Daoy (cell line): Measurements from ENCODE around the gene SPEM3. TPM values are rescaled to one million over a fixed set of nuclear protein-coding genes. Genes with fewer than 3 reads are reported as not detected.

Experiments used
- DNase-seq: peaks from one replicate; pipeline ENCODE4 v3.0.0-alpha.2; 2015; ENCODE audit warnings: low read depth
- total RNA-seq: library from RNA; depleted of rRNA; stranded (reverse); fragments of >200 nt; shearing (Covaris generic); gene quantifications from 2 replicates; pipeline ENCODE4 v1.2.3, GENCODE V29; 2014

Gene SPEM3
- total RNA-seq, 1 experiment from 2014 or later = not detected

GRCh38 chr17:7403977-7404736, 24.5 kb upstream of the SPEM3 start, which contains the start of gene TMEM256:
TMEM256 (minus strand) TSS chr17:7404097; CDS start chr17:7404084, 13 bp downstream.
- DNase-seq = peak; percentile 100

DNA sequence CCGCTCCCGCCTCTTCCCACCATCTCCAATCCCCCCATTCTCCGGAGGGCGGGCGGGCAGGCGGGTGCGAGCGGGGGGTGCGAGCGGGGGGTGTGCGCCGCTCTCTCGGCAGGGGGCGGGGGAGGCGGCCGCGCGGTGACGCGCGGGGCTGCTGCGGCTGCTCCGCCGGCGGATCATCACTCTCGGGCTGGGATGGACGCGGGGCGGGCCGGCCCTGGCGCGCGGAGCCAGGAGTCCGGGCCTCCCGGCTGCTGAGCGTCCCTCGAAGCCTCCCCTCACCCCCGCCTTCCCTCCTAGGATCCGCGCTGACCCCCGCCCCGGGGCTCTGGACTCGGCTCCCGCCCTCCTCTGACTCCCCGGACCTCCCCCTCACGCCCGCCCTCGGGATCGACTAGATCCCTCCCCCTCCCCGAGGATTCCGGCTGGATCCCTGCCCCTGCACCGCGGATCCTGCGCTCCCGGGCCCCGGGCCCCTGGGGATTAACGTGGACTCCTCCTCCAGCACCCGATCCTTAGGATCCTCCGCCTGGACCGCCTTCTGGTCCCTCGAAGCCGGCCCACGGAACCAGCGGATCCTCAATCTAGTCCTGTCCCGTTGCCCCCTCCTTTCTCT, 23.8 kb upstream of the SPEM3 start:
- DNase-seq = peak; percentile 40

- peak; percentile 22 for DNase-seq
Observed at GRCh38 chr17:7405350-7406234, 23.1 kb upstream of the SPEM3 start.

DNA sequence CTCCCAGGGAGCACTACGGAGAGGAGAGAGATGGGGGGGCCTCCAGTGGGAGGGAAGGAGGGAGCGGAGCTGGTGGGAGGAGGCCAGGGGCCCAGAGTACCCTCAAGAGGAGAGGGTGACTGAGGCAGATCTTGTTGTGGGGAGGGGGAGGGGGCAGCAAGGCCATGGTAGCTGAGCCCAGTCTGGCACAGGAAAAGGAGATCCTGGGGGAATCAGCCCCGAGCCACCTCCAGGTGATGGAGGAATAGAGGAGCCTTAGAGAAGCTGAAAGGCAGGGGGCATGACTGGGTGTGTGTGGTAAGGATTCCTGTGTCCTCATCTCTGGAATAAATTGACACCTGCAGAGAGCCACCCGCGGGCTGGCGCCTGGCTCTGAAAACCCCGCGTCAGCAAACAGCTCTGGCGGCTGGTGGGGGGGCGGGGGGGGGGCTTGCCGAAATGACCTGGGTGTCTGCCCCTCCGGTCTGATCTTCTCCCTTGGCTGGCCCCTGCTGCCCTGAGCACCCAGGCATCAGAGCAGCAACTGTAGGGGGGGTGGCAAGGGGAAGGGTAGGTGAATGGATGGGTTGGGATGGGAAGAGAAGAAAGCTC, 22.3 kb upstream of the SPEM3 start:
- DNase-seq = no peak

DNA sequence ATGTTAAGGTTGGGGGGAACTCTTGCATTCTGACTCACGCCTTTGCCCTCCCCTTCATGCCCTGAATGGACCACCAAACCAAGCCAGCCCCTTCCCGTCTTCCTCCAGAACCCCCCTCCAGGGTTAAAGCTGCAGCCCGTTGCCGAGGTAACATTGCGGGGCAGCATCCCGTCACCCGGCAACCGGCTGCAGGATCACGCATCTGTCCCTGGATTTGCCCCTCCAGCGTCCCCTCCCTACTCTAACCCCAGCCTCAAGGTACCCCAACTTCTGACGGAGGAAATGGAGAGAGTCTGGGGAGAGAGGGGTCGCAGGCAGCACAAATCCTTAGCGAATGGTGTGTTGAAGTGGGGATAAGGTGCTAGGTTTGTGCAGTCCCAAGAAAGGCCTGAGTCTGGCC, 21.6 kb upstream of the SPEM3 start:
- no peak for DNase-seq

- no peak for DNase-seq
Observed at GRCh38 chr17:7407485-7408251, 21.0 kb upstream of the SPEM3 start, which contains the start of gene NLGN2. NLGN2 (plus strand) TSS chr17:7407845; CDS start chr17:7408256, 411 bp downstream.

DNA sequence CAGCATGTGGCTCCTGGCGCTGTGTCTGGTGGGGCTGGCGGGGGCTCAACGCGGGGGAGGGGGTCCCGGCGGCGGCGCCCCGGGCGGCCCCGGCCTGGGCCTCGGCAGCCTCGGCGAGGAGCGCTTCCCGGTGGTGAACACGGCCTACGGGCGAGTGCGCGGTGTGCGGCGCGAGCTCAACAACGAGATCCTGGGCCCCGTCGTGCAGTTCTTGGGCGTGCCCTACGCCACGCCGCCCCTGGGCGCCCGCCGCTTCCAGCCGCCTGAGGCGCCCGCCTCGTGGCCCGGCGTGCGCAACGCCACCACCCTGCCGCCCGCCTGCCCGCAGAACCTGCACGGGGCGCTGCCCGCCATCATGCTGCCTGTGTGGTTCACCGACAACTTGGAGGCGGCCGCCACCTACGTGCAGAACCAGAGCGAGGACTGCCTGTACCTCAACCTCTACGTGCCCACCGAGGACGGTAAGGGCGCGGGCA, 20.4 kb upstream of the SPEM3 start:
- DNase-seq = no peak

GRCh38 chr17:7408863-7409262, 19.8 kb upstream of the SPEM3 start:
- DNase-seq = no peak

GRCh38 chr17:7409716-7410115, 18.9 kb upstream of the SPEM3 start:
- DNase-seq = no peak

DNA sequence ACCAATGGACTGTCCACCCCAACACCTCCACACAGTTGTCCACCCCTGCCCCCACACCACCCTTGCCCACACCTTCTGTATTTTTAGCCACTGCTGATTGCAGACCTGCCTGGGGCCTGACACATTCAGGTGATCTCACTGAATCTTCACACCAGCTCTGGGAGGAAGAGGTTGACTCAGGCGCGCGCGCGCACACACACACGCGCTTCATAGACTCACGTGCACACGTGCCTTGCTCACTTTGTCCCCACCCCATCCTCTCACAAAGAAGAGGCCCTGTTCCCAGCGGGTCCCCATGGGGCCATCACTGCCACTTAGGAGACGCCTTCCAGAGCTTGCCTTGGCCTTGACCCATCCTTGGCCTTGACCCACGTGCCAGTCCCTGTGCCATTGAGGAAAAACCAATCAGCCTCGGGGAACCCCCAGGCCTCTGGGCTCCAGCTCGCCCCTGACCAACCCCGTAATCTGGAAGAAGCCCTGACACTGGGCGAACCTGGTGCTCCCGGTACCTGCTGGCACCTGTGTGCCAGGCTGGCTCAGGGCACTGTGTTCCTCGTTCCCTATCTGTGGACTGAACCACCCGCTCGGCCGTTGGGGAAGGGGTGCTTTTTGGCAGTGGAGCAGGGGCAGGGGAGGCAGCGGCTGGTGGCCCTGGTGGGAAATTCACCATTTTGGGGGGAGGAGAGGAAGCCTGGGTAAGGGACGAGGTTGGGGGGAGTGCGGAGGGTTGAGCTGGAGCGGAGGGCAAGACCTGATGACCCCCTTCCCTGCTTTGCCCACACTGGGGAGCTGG, 17.8 kb upstream of the SPEM3 start:
- no peak for DNase-seq

DNA sequence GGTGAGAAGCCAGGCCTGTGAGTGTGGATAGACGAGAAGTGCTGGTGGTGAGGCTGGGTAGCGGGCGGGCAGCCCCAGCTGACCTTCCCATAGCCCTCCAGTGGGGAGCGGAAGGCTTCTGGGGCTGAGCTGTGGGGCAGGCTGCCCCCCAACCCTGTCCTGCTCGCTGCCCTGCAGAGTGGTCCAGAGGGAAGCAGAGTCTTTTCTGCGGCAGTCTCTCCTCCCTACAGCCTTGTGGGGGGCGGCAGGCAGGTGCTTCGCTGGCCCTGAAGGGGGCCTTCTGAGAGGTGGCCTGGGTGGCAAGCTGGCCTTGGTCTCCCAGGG, 17.3 kb upstream of the SPEM3 start:
- no peak for DNase-seq

DNA sequence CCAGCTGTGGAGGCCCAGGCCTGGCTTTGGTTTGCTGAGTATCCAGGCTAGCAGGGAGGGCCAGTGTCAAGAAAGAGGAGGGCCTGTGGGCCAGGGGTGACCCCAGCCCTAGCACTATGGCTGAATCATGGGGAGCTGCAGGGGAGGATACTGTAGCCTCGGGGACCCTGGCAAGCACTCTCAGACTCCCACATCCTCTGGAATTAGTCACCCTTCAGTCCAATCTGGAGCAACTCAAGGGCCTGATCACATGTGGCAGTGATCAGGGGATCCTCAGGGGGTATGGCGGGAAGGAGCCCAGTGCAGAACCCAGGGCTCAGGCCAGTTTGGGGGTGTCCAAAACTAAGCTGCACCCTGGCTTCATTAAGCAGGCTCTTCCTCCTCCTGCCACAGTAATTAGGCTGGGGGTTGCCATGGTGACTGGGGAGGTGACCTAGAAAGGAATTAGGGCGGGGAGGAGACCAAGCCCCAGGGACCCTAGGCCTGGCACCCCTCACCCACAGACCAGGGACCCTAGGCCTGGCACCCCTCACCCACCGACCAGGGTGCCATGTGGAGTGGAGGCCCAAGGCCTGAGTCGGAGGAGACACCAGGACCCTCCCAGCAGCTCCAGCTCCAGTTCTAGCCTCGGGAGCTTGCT, 15.2 kb upstream of the SPEM3 start:
- DNase-seq = peak; percentile 79

GRCh38 chr17:7414837-7415236, 13.8 kb upstream of the SPEM3 start:
- DNase-seq = no peak

DNA sequence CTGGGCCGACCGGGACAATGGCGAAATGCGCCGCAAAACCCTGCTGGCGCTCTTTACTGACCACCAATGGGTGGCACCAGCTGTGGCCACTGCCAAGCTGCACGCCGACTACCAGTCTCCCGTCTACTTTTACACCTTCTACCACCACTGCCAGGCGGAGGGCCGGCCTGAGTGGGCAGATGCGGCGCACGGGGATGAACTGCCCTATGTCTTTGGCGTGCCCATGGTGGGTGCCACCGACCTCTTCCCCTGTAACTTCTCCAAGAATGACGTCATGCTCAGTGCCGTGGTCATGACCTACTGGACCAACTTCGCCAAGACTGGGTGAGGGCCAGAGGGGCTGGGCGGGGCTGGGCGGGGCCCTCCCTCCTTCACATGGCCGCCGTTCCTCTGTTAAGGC, 12.9 kb upstream of the SPEM3 start:
- DNase-seq = no peak

- no peak for DNase-seq
Observed at GRCh38 chr17:7416323-7416722, 12.3 kb upstream of the SPEM3 start.

DNA sequence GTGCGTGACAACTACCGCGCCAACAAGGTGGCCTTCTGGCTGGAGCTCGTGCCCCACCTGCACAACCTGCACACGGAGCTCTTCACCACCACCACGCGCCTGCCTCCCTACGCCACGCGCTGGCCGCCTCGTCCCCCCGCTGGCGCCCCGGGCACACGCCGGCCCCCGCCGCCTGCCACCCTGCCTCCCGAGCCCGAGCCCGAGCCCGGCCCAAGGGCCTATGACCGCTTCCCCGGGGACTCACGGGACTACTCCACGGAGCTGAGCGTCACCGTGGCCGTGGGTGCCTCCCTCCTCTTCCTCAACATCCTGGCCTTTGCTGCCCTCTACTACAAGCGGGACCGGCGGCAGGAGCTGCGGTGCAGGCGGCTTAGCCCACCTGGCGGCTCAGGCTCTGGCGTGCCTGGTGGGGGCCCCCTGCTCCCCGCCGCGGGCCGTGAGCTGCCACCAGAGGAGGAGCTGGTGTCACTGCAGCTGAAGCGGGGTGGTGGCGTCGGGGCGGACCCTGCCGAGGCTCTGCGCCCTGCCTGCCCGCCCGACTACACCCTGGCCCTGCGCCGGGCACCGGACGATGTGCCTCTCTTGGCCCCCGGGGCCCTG, 11.5 kb upstream of the SPEM3 start:
- no peak for DNase-seq

DNA sequence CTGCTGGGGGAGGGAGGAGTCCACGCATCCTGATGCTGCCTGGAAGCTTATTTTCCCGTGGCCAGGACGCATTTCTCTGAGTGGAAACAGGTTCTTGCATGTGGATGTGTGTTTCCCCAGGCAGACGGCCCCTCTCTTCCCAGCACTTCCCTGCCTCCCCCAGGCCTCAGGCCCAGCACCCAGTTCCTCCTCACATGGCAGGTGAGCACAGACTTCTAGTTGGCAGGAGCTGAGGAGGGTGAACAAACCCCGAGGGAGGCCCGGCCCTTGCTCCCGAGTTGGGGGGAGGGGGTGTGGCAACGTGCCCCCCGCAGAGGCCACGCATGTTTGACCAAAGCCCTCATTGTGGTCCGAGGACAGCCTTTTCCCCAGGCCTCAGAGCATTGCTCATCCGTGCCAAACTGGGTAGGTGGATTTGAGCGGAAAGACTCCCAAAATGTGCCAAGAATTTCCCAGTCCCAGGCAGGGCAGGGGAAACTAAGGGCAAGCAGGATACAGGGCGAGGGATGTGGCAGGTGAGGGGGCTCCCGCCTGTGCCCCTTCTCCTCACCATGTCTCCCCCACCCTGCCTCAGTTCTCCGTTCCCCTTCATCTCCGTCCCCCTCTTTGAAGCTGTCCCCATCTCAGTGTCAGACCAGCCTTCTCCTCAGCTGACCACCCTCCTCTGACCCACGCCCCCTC, 10.0 kb upstream of the SPEM3 start:
- no peak for DNase-seq

DNA sequence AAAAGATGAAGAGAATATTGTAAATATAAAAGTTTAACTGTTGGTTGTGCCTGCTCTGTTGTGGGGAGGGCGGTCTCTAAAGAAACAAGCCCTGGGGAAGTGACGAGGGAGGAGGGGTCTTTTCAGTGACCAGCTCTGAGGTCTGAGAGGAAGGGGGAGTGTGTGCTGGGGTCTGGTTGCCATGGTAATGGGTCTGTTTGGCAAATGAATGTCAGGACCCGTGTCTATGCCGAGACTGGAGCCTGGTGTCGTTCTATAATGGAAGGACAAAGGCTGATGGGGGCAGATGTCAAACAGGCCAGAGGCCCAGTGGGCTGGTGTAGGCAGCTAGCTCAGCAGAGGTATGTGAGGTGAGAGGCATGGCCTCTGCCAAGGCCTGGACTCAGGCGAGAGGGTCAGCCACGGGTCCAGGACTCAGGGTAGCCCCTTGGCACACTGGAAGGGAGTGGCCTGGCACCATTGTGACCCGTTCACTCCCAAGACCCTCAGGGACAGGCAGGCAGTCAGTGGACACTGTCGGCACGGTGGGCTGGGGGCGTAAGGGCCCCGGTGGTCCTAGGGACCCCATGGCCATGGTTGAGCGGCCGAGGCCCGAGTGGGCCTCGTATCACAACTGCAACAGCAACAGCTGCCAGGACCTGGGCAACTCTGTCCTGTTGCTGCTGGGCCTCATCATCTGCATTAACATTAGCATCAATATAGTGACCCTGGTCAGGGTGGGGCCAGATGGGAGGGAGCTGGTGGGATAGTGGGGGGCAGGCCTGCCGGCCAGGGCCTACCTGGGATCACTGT, 8.6 kb upstream of the SPEM3 start, which contains the start of gene SPEM1:
TSS of gene SPEM1 (plus strand) at position 506 of the 792 bp plus-strand sequence. CDS start at position 567, 61 bp downstream.
- no peak for DNase-seq
